Stimulated activated CD4-positive, alpha-beta T cell treated with anti-CD3 and anti-CD28 coated beads, Interleukin-2, amount 100 ng/mL, for 4 hours (primary cell): ENCODE results near the gene PARD3B.

Experiments
- DNase-seq: peaks from one replicate; pipeline ENCODE4 v3.0.0-alpha.2; 2020; ENCODE audit warnings: low read depth

The PARD3B gene

GRCh38 chr2:204964414-204964813, 419.1 kb downstream of the PARD3B start:
- no peak for DNase-seq

DNA sequence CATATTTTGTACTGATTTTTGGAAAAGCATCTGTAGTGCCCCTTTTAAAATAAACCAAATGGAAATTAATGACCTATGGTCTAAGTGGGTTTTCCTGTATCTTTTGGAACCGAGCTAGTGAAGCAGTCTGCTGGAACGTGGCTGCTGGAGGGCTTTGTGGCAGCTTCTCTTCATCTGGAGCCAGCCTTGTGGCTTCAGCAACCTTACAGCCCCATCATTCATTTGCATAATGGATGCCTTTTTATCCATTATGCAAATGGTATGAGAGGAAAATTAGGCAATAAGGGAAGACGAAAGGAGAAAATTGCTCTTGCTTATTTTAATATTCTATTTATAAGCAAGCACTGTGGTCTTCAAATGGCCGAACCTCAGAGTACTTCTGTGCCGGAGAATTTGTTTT, 421.0 kb downstream of the PARD3B start:
- no peak for DNase-seq

DNA sequence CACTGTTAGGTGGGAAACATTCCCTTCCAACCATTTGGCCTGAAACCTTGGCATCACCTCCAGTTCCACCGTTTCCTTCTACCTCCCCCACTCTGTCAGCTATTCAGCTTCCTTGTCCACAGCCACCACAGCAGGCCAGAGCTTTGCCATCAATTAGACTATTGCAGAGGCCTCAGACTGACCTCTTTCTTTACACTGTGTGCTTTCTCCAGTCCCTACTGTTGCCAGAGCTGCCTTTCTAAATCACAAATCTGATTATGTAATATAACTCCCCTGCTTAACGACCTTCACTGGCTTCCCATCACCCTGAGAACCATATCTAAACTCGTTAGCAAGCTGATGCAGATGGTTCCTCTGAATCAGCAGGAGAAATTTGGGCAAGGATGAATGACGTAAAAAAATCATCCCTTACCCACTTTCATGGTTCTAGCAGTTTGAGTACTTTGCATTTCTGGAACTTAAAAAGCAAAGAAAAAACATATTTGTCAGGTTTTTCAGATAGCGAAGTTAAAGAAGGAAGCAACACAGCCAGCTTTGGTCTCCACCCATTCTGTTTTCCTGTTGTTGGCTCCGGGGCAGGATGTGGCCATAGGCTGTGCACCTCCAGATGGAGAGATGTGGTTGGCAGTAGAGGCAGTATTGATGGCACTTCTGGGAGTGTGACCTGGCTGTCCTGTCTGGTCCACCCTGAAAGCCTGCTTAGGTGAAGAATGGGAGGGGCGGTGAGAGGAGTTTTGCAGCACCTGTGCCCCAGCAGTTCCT, 422.1 kb downstream of the PARD3B start:
- peak; percentile 26 for DNase-seq

GRCh38 chr2:204971206-204971907, 426.1 kb downstream of the PARD3B start:
- DNase-seq = no peak

DNA sequence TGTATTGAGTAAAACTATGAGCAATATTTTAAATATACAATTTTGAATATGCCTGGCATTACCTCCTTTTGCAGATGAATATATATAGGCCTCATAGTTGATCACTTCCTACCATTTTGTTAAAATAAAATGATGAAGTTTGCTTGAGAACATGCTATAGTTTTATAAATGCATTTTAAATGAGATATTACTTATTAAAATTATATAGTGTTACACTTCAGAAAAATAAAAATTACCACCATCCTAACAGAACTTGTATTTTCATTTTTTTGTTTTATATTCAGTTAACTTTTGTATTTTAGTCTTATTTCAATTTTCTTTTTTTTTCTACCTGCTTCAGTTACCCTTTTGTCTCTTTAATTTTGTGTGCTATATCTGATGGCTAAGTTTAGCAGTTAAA, 426.9 kb downstream of the PARD3B start:
- DNase-seq = no peak

DNA sequence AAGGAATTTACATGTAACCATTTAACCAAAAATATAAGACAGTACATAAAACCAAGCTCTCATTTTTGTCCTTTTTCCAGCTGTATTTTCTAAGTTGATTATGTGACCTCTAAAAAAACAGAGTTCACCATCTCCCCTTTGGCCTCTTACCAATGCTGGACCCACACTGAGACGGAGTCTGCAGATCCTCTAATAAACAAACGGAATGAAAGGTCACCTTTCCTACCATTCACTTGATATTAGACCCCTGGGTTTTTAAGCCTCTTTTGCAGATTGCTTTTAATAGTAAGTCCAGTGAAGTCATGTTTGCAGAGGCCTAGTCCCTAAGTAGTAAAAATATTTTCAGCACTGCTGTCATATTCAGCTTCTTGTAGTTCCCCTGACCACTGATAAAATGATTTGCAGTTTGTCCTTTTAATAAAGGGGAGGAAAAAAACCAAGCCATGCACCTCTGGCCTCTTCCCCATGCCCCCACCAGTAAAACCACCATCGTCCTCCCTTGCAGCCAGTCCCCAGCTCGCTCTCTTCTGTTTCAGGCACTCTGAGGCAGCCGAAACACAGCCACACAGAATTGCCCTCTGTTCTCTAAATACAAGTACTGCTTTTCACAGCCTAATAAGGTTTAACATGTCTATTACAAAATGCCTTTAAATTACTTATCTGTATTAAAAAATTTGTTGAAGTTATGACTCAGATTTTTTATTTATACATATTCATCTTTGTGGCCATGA, 427.5 kb downstream of the PARD3B start:
- no peak for DNase-seq

- no peak for DNase-seq
Observed at GRCh38 chr2:204973616-204974015, 428.3 kb downstream of the PARD3B start.

GRCh38 chr2:204974487-204974886, 429.2 kb downstream of the PARD3B start:
- DNase-seq = no peak

DNA sequence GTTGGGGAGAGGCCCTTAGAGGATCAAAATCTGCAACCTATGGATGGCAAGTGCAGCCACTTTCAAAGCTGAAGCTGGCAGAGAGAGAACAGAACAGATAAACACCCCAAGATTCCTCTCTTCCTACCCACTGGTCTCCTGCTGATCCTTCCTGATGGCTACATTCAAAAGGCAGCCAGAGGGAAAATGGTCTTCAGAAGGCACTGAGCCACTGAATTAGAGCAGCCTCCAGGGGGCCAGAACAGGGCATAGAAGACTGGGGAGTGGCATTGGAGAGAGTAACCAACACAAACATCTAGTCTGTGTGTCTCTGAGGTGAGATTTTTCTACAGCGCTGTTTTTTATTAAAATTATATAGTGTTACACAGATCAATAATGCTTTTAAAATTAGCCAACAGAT, 432.6 kb downstream of the PARD3B start:
- DNase-seq = no peak

GRCh38 chr2:204982303-204982702, 437.0 kb downstream of the PARD3B start:
- no peak for DNase-seq

DNA sequence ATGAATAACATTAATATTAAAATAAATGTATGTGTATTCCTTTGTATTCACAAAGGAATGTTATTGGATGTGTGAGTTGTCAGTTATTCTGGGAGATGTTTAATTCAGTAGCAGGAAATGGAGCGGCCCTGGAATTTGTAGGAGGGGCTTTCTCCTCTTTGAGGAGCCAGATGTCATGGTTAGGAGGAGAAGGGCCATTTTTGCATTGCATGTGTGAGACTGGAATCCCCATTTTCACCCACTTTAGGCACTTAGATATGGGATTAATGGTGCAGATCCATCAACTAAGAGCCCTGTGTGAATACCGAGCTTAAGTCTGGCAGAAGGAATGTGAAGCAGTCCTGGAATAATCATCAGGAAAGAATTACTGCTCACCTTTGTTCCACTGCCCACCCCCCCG, 439.2 kb downstream of the PARD3B start:
- no peak for DNase-seq

DNA sequence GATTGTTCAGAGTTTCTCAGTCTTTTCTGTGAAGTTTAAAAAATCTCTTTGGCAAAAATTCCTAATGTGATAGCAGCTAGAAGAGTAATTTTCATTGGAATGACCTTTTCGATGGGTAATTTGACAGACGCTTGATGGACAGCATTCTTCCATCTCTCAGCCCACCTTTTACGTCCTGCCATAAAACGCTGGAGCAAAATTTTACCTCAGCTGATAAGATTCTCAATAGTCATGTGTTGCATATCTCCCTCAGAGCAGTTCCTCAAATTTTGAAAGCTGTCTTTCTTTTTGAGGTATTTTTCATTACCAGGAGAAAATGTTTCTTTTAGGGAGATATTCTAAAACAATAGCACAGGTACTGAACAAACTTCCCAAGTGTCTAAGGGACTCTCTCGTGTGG, 441.4 kb downstream of the PARD3B start:
- DNase-seq = no peak

GRCh38 chr2:204988836-204989235, 443.6 kb downstream of the PARD3B start:
- DNase-seq = no peak

GRCh38 chr2:204989877-204990276, 444.6 kb downstream of the PARD3B start:
- DNase-seq = no peak

- DNase-seq = no peak
Observed at GRCh38 chr2:205001300-205001966, 456.2 kb downstream of the PARD3B start.

DNA sequence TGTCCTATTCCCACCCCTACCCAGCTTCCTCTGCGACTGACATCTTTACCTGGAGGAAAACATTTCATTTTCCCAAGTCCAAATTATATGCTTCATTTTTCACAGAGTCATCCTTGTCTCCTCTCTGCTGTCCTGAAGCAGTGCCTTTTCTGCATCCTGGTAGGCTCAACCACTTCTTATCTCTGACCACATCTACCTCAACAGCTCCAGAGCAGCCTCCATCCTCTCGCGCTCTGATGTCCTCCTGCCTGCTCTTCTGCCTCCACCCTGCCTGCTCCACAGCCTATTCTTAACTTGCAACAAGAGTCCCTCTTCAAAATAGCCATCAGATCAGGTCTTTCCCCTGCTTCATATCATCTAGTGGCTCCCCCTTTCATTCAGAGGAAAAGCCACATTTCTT, 457.1 kb downstream of the PARD3B start:
- DNase-seq = no peak

DNA sequence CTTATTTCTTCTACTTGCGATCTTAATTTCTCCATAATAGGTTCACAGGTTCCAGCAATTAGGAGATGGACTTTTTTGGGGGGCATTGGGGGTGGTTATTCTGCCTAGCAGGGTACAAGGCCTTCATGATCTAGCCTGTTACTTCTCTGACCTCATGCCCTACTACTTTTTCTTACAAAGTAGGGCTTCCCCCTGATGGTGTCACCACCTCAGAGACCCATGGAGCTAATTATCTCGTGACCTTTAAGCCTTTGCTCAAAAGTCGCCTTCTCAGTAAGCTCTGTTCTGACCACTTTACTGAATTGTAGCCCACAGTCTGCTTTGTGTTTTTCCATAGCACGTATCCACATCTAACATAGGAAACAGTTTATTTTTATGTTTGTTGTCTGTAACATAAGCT, 458.0 kb downstream of the PARD3B start:
- no peak for DNase-seq

DNA sequence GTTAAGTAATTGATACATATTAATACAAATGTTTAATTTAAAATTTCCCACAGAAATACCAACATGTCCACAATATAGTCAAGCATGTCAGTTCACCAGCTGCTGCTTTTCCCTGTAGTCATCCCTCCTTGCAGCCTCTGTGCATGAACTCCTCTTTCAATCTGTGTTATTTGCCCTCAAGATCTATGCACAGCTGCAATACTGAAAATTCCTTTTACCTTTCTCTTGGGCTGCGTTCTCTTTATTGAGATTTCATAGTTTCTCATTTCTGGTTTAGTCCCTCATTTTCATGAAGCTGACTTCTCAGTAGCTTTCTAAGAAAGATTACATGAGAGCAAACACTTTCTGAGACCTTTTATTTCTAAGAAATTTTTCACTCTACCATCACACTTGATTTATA, 464.9 kb downstream of the PARD3B start:
- no peak for DNase-seq

DNA sequence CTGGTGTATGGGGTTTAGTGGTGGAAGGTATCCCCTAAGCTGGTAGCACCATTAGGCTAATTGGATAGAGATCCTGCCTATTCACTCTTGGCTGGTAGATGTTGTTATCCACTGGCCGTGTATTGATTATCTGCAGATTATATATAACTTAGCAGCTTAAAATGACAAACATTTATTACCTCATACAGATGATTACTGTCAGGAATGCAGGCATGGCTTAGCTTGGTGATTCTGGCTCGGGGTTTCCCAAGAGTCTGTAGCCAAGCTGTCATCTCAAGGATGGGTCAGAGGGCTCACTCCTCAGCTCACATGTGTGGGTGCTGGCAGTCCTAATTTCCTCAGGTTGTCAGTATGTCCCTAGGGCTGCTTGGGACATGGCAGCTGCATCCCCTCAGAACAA, 465.8 kb downstream of the PARD3B start:
- no peak for DNase-seq

- no peak for DNase-seq
Observed at GRCh38 chr2:205012961-205013360, 467.7 kb downstream of the PARD3B start.

DNA sequence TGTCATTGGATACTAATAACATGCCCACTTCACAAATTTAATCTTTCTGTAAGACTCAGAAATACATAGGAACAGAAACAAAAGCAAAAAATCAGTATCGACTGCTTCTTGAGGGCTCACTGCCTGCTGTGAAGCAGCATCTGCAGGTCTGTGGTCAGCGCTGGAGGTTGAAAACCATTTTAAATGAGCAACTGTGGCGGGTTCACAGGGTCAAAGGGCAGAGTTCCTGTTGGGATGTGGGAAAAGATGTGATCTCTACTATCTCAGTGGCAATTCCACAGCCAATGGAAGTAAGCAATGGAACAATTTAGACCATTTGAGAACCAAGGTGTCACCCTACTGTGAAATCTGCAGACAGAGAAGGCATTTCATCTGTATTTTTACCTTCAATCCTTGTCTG, 468.3 kb downstream of the PARD3B start:
- DNase-seq = no peak

- DNase-seq = no peak
Observed at GRCh38 chr2:205014201-205014600, 468.9 kb downstream of the PARD3B start.

DNA sequence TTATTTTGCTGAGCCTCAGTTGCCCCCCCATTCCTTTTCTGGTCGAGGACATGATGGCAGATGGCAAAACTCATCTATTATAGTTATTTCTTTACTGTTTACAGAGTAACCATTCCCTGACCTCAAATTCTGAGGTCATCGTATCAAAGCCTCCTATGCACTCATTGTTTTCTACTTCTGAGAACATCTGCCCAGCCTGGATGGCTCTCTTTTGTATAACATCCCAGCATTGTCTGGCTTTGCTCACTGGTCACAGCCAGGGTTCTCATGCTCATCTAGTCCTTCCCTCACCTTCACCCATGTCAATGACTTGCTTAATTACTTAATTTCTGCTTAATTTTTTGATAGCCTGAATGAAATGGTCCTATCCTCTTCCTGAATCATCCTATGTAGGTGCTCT, 472.1 kb downstream of the PARD3B start:
- no peak for DNase-seq
